GM12891 (cell line): Measurements from ENCODE around the gene CNOT2.

Experiments used
- PAX5 ChIP-seq: IDR thresholded peaks from 2 replicates; pipeline ENCODE4 v1.6.1; 2011; ENCODE audit warnings: low read length, moderate library complexity, mild to moderate bottlenecking; ENCODE audit not compliant: insufficient read depth, severe bottlenecking
- POLR2A ChIP-seq: IDR thresholded peaks from 2 replicates; pipeline ENCODE4 v1.6.1; 2011; ENCODE audit warnings: low read depth, low read length, control low read depth
- POLR2AphosphoS5 ChIP-seq: IDR thresholded peaks from 2 replicates; pipeline ENCODE4 v1.6.1; 2011; ENCODE audit warnings: low read depth, low read length, control low read depth
- POU2F2 ChIP-seq: IDR thresholded peaks from 2 replicates; pipeline ENCODE4 v1.6.1; 2011; ENCODE audit warnings: low read depth, mild to moderate bottlenecking, control low read depth, low read length, moderate library complexity
- TAF1 ChIP-seq: IDR thresholded peaks from 2 replicates; pipeline ENCODE4 v1.6.1; 2011; ENCODE audit warnings: low read depth, low read length, control low read depth

DNA sequence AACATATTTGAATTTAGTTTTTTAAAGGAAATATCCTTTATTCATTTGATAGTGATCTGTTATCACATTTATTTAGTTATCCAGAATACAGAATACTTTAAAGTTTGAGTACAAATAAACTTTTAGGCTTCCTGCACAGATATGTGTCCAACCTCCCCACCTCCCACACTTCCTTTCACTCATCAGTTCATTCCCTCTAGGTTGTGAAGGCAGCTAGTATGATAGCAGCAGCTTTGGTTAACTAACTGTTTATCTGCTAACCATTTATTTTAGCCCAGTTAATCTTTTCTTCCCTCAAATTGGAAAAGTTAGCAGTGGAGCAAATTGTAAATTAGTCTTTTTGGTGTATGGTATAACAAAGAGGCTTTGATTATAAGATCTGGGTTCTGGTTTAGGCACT lies 35.7 kb downstream of the CNOT2 start:
- TF ChIP-seq POLR2A = no peak
- TF ChIP-seq POLR2AphosphoS5 = no peak
- TF ChIP-seq TAF1 = no peak
- TF ChIP-seq POU2F2 = no peak
- TF ChIP-seq PAX5 = no peak
